Measurements from ENCODE around the gene HMCN2. TPM values are rescaled to one million over a fixed set of nuclear protein-coding genes. Genes with fewer than 3 reads are reported as not detected.

HMCN2 gene
- total RNA-seq, 5 donors from 2014 or later (not counting 1 experiment from before 2014, with no cell fraction given), result 0.03 TPM; not detected in 4

DNA sequence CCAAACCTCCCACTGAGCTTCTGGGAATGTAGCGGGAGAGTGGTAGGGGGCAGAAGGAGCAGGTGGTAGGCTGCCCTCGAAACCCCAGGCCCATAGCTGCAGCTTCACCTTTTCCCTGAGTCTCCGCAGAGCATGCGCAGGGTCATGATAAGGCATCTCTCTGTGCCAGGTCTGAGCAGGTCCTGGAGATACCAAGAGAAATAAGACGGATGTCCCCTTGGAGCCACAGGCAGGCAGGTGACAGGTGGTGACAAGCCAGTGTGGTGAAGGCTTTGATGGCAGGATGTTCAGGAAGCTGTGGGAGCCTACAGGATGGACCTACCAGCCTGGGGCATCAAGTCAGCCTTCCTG, 68.1 kb downstream of the HMCN2 start:
- POLR2A ChIA-PET, result no interaction called here
- CTCF ChIA-PET, result interaction anchor here in 1 of 2 donors (0.5 kb wide), 1 partner anchor 80 kb away, joined by 4 read pairs; no protein-coding TSS in a partner anchor
- H3K27me3 Mint-ChIP-seq, result peaks cover 28 to 58% of the 10 kb centered on the region in 2 donors
- Histone ChIP-seq H3K27ac (ENCODE audit: low read length) (no peak overlapping the region), H3K36me3 (ENCODE audit: control insufficient read depth in 2 of 2, extremely low read depth in 1 of 2, insufficient read depth in 1 of 2, low read length in 1 of 2) (no peaks in the 10 kb centered on the region), H3K4me3 (ENCODE audit: control insufficient read depth in 1 of 2, extremely low read depth in 1 of 2, low read length in 1 of 2) (no peak overlapping the region), H3K4me1 (ENCODE audit: control insufficient read depth in 1 of 2, extremely low read depth in 1 of 2, insufficient read depth in 2 of 2, low read length in 2 of 2) (no peaks in the 10 kb centered on the region), H3K9me3 (no peaks in the 10 kb centered on the region), H3K27me3 (replicated peaks in 1 of 2; ENCODE audit: control insufficient read depth in 2 of 2, extremely low read depth in 1 of 2, insufficient read depth in 2 of 2, low read length in 1 of 2) (peaks cover 0 to 66% of the 10 kb centered on the region in 2 experiments)
- H3K27ac Mint-ChIP-seq, result no peak overlapping the region
- no peaks in the 10 kb centered on the region for H3K36me3 Mint-ChIP-seq
- no peaks in the 10 kb centered on the region for H3K9me3 Mint-ChIP-seq
- ATAC-seq (replicated peaks in 1 of 4) (no peak), DNase-seq (no peak)
- WGBS (ENCODE audit: insufficient coverage), result 66% methylated on average over 4 of the region's 5 CpGs
- peaks cover 0 to 5% (median 2%) of the 10 kb centered on the region in 3 donors for H3K4me1 Mint-ChIP-seq
- H3K4me3 Mint-ChIP-seq, result no peak overlapping the region

GRCh38 chr9:130334915-130335314, 69.4 kb downstream of the HMCN2 start:
- CTCF ChIA-PET, result no interaction called here
- 92% methylated on average over 2 of the region's 4 CpGs for WGBS (ENCODE audit: insufficient coverage)

DNA sequence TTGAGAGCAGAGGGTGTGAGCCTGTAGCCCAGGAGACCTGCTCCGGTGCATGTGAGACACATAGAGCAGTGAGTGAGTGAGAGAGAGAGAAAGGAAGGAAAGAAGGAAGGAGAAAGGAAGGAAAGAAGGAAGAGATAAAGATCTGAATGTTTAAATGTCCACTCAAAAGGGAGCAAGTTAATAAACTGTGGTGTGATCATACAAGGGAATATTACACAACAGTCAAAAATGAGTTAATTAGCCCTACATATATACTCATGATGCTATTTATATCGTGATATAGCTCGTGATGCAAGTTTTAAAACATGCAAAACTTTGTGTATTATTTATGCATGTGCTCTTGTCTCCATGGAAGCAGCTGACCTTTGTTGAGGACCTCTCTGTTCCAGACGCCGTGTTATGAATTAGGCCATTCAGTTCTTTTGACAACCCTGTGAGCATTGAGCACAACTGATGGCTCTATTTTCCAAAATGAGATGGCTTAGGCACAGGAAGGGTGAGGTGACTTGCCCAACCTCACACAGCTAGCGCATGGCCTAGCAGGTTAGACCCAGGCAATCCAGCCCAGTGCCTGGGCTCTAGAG, 70.6 kb downstream of the HMCN2 start:
- peaks cover 0 to 5% (median 0%) of the 10 kb centered on the region in 3 donors for H3K4me1 Mint-ChIP-seq
- no peak overlapping the region for H3K27ac ChIP-seq (ENCODE audit: low read length)
- H3K4me3 Mint-ChIP-seq, result no peak overlapping the region
- H3K4me3 ChIP-seq (ENCODE audit: control insufficient read depth in 1 of 2, extremely low read depth in 1 of 2, low read length in 1 of 2), result no peak overlapping the region
- no peaks in the 10 kb centered on the region for H3K9me3 ChIP-seq
- H3K4me1 ChIP-seq (ENCODE audit: control insufficient read depth in 1 of 2, extremely low read depth in 1 of 2, insufficient read depth in 2 of 2, low read length in 2 of 2), result no peaks in the 10 kb centered on the region
- peaks cover 0 to 51% of the 10 kb centered on the region in 2 experiments for H3K27me3 ChIP-seq (replicated peaks in 1 of 2; ENCODE audit: control insufficient read depth in 2 of 2, extremely low read depth in 1 of 2, insufficient read depth in 2 of 2, low read length in 1 of 2)
- CTCF ChIA-PET, result no interaction called here
- H3K36me3 ChIP-seq (ENCODE audit: control insufficient read depth in 2 of 2, extremely low read depth in 1 of 2, insufficient read depth in 1 of 2, low read length in 1 of 2), result no peaks in the 10 kb centered on the region
- H3K27me3 Mint-ChIP-seq, result peaks cover 16 to 37% of the 10 kb centered on the region in 2 donors
- no peaks in the 10 kb centered on the region for H3K36me3 Mint-ChIP-seq
- H3K9me3 Mint-ChIP-seq, result no peaks in the 10 kb centered on the region
- POLR2A ChIA-PET, result no interaction called here
- no peak overlapping the region for H3K27ac Mint-ChIP-seq
- WGBS (ENCODE audit: insufficient coverage), result 100% methylated on average over 3 of the region's 6 CpGs
- ATAC-seq (replicated peaks in 1 of 4), result no peak
- DNase-seq, result no peak

More at GRCh38 chr9:130334915-130335314, 69.4 kb downstream of the HMCN2 start:
- Histone ChIP-seq H3K4me1 (ENCODE audit: control insufficient read depth in 1 of 2, extremely low read depth in 1 of 2, insufficient read depth in 2 of 2, low read length in 2 of 2) (no peaks in the 10 kb centered on the region), H3K9me3 (no peaks in the 10 kb centered on the region), H3K27me3 (replicated peaks in 1 of 2; ENCODE audit: control insufficient read depth in 2 of 2, extremely low read depth in 1 of 2, insufficient read depth in 2 of 2, low read length in 1 of 2) (peaks cover 0 to 60% of the 10 kb centered on the region in 2 experiments), H3K4me3 (ENCODE audit: control insufficient read depth in 1 of 2, extremely low read depth in 1 of 2, low read length in 1 of 2) (no peak overlapping the region), H3K27ac (ENCODE audit: low read length) (no peak overlapping the region), H3K36me3 (ENCODE audit: control insufficient read depth in 2 of 2, extremely low read depth in 1 of 2, insufficient read depth in 1 of 2, low read length in 1 of 2) (no peaks in the 10 kb centered on the region)
- POLR2A ChIA-PET, result no interaction called here
- Mint-ChIP-seq H3K27ac (no peak overlapping the region), H3K4me3 (no peak overlapping the region), H3K4me1 (peaks cover 0 to 5% (median 0%) of the 10 kb centered on the region in 3 donors), H3K36me3 (no peaks in the 10 kb centered on the region), H3K27me3 (peaks cover 25 to 47% of the 10 kb centered on the region in 2 donors), H3K9me3 (no peaks in the 10 kb centered on the region)
- DNase-seq, result no peak
- no peak for ATAC-seq (replicated peaks in 1 of 4)

GRCh38 chr9:130336885-130337284, 71.3 kb downstream of the HMCN2 start:
- Histone ChIP-seq H3K27me3 (replicated peaks in 1 of 2; ENCODE audit: control insufficient read depth in 2 of 2, extremely low read depth in 1 of 2, insufficient read depth in 2 of 2, low read length in 1 of 2) (peaks cover 0 to 44% of the 10 kb centered on the region in 2 experiments), H3K4me1 (ENCODE audit: control insufficient read depth in 1 of 2, extremely low read depth in 1 of 2, insufficient read depth in 2 of 2, low read length in 2 of 2) (no peaks in the 10 kb centered on the region), H3K36me3 (ENCODE audit: control insufficient read depth in 2 of 2, extremely low read depth in 1 of 2, insufficient read depth in 1 of 2, low read length in 1 of 2) (no peaks in the 10 kb centered on the region), H3K9me3 (no peaks in the 10 kb centered on the region), H3K4me3 (ENCODE audit: control insufficient read depth in 1 of 2, extremely low read depth in 1 of 2, low read length in 1 of 2) (no peak overlapping the region), H3K27ac (ENCODE audit: low read length) (no peak overlapping the region)
- Mint-ChIP-seq H3K27ac (no peak overlapping the region), H3K27me3 (peaks cover 16 to 33% of the 10 kb centered on the region in 2 donors), H3K4me3 (no peak overlapping the region), H3K36me3 (no peaks in the 10 kb centered on the region), H3K9me3 (no peaks in the 10 kb centered on the region), H3K4me1 (peaks cover 0 to 5% (median 0%) of the 10 kb centered on the region in 3 donors)
- ATAC-seq (replicated peaks in 1 of 4) (no peak), DNase-seq (no peak)
- POLR2A ChIA-PET, result no interaction called here
- CTCF ChIA-PET, result no interaction called here
- WGBS (ENCODE audit: insufficient coverage), result 90% methylated on average over 4 of the region's 9 CpGs

- Mint-ChIP-seq H3K4me1 (peaks cover 0 to 5% (median 0%) of the 10 kb centered on the region in 3 donors), H3K27ac (no peak overlapping the region), H3K4me3 (no peak overlapping the region), H3K27me3 (peaks cover 16 to 29% of the 10 kb centered on the region in 2 donors), H3K9me3 (no peaks in the 10 kb centered on the region), H3K36me3 (no peaks in the 10 kb centered on the region)
- no peaks in the 10 kb centered on the region for H3K9me3 ChIP-seq
- no peak overlapping the region for H3K4me3 ChIP-seq (ENCODE audit: control insufficient read depth in 1 of 2, extremely low read depth in 1 of 2, low read length in 1 of 2)
- H3K27me3 ChIP-seq (replicated peaks in 1 of 2; ENCODE audit: control insufficient read depth in 2 of 2, extremely low read depth in 1 of 2, insufficient read depth in 2 of 2, low read length in 1 of 2), result peaks cover 0 to 44% of the 10 kb centered on the region in 2 experiments
- no peaks in the 10 kb centered on the region for H3K36me3 ChIP-seq (ENCODE audit: control insufficient read depth in 2 of 2, extremely low read depth in 1 of 2, insufficient read depth in 1 of 2, low read length in 1 of 2)
- ChIA-PET CTCF (no interaction called here), POLR2A (no interaction called here)
- DNase-seq (no peak), ATAC-seq (replicated peaks in 1 of 4) (no peak)
- H3K4me1 ChIP-seq (ENCODE audit: control insufficient read depth in 1 of 2, extremely low read depth in 1 of 2, insufficient read depth in 2 of 2, low read length in 2 of 2), result no peaks in the 10 kb centered on the region
- WGBS (ENCODE audit: insufficient coverage), result 79% methylated on average over 3 of the region's 9 CpGs
- H3K27ac ChIP-seq (ENCODE audit: low read length), result no peak overlapping the region
Observed at GRCh38 chr9:130337318-130337717, 71.8 kb downstream of the HMCN2 start.

- no peaks in the 10 kb centered on the region for H3K36me3 Mint-ChIP-seq
- H3K9me3 ChIP-seq, result no peaks in the 10 kb centered on the region
- H3K4me3 Mint-ChIP-seq, result no peak overlapping the region
- H3K36me3 ChIP-seq (ENCODE audit: control insufficient read depth in 2 of 2, extremely low read depth in 1 of 2, insufficient read depth in 1 of 2, low read length in 1 of 2), result no peaks in the 10 kb centered on the region
- WGBS (ENCODE audit: insufficient coverage), result 93% methylated on average over 10 of the region's 16 CpGs
- no peaks in the 10 kb centered on the region for H3K9me3 Mint-ChIP-seq
- DNase-seq (no peak), ATAC-seq (replicated peaks in 1 of 4) (no peak)
- H3K4me3 ChIP-seq (ENCODE audit: control insufficient read depth in 1 of 2, extremely low read depth in 1 of 2, low read length in 1 of 2), result no peak overlapping the region
- peaks cover 0 to 5% (median 0%) of the 10 kb centered on the region in 3 donors for H3K4me1 Mint-ChIP-seq
- H3K4me1 ChIP-seq (ENCODE audit: control insufficient read depth in 1 of 2, extremely low read depth in 1 of 2, insufficient read depth in 2 of 2, low read length in 2 of 2), result no peaks in the 10 kb centered on the region
- ChIA-PET POLR2A (no interaction called here), CTCF (no interaction called here)
- peaks cover 0 to 46% of the 10 kb centered on the region in 2 experiments for H3K27me3 ChIP-seq (replicated peaks in 1 of 2; ENCODE audit: control insufficient read depth in 2 of 2, extremely low read depth in 1 of 2, insufficient read depth in 2 of 2, low read length in 1 of 2)
- peaks cover 13 to 23% of the 10 kb centered on the region in 2 donors for H3K27me3 Mint-ChIP-seq
- no peak overlapping the region for H3K27ac ChIP-seq (ENCODE audit: low read length)
- no peak overlapping the region for H3K27ac Mint-ChIP-seq
Observed at GRCh38 chr9:130337784-130338380, 72.3 kb downstream of the HMCN2 start.

Data from T-cell (primary cell).